HepG2 (cell line): ENCODE measurements around the gene DUS2. TPM values are rescaled to one million over a fixed set of nuclear protein-coding genes. Genes with fewer than 3 reads are reported as not detected.

Experiments used
- ETV5 ChIP-seq: IDR thresholded peaks from 2 replicates; pipeline ENCODE4 v1.6.1; 2018; ENCODE audit warnings: missing biosample characterization, missing genetic modification reagents, inconsistent platforms, borderline replicate concordance
- MTA1 ChIP-seq: sonication (generic); formaldehyde crosslinking; IDR thresholded peaks from 2 replicates; pipeline ENCODE4 v1.4.0; 2020; ENCODE audit warnings: missing genetic modification reagents, mild to moderate bottlenecking, borderline replicate concordance
- SNAI1 ChIP-seq: sonication (generic); formaldehyde crosslinking; IDR thresholded peaks from 2 replicates; pipeline ENCODE4 v1.5.0; 2020; ENCODE audit warnings: mild to moderate bottlenecking, missing genetic modification reagents, borderline replicate concordance
- ZFAT ChIP-seq: sonication (generic); formaldehyde crosslinking; conservative IDR thresholded peaks from 2 replicates; pipeline ENCODE4 v1.8.1; 2023; ENCODE audit warnings: missing genetic modification reagents, inconsistent platforms
- ZFP36L1 ChIP-seq: sonication (generic); formaldehyde crosslinking; IDR thresholded peaks from 2 replicates; pipeline ENCODE4 v1.8.0; 2022; ENCODE audit warnings: mild to moderate bottlenecking, missing genetic modification reagents, moderate library complexity
- ZNF781 ChIP-seq: sonication (generic); formaldehyde crosslinking; IDR thresholded peaks from 2 replicates; pipeline ENCODE4 v1.5.1; 2020; ENCODE audit warnings: borderline replicate concordance, mild to moderate bottlenecking, missing genetic modification reagents; ENCODE audit errors: not compliant biosample characterization
- polyA plus RNA-seq, 8 experiments: library from polyadenylated mRNA; depleted of rRNA in 3 of 8; stranded (reverse) in 7 of 8; unstranded in 1 of 8; fragments of >200 nt; fragmentation: Illumina TruSeq in 4 of 8; extraction: Trizol in 4 of 8; gene quantifications; 2 replicates each; pipeline versions ENCODE4 v1.2.1 to v1.2.3, GENCODE V29; 2011 to 2016; ENCODE audit warnings: low read depth in 4 of 8, missing spikeins in 1 of 8, mixed read lengths in 1 of 8; ENCODE audit not compliant: insufficient read depth in 1 of 8
- total RNA-seq, 5 experiments: library from RNA; depleted of rRNA; stranded (reverse); fragments of >200 nt; fragmentation: Illumina TruSeq; extraction: Trizol; gene quantifications; 2 replicates each; pipeline ENCODE4 v1.2.3, GENCODE V29; 2016; ENCODE audit warnings: low read depth in 1 of 5
- TF ChIP-seq, protein P1 (sequence below): sonication (generic); formaldehyde crosslinking; IDR thresholded peaks from 2 replicates; pipeline ENCODE4 v1.5.1; 2020; ENCODE audit warnings: mild to moderate bottlenecking, missing genetic modification reagents, moderate library complexity
- TF ChIP-seq, protein P2 (sequence below): IDR thresholded peaks from 2 replicates; pipeline ENCODE4 v1.6.1; 2012; ENCODE audit warnings: low read depth, low read length, improper control_type of control experiment
- TF ChIP-seq, protein P3 (sequence below): IDR thresholded peaks from 2 replicates; pipeline ENCODE4 v1.6.1; 2016; ENCODE audit warnings: control low read depth
- TF ChIP-seq, protein P4 (sequence below): sonication (generic); formaldehyde crosslinking; IDR thresholded peaks from 2 replicates; pipeline ENCODE4 v1.4.0; 2020; ENCODE audit warnings: missing genetic modification reagents

Gene DUS2
- total and polyA plus RNA-seq, 2 of the 13 experiments (the other 11 are each of a cell fraction or from before 2014, with no cell fraction given), result 17.8 to 25.1 TPM

DNA sequence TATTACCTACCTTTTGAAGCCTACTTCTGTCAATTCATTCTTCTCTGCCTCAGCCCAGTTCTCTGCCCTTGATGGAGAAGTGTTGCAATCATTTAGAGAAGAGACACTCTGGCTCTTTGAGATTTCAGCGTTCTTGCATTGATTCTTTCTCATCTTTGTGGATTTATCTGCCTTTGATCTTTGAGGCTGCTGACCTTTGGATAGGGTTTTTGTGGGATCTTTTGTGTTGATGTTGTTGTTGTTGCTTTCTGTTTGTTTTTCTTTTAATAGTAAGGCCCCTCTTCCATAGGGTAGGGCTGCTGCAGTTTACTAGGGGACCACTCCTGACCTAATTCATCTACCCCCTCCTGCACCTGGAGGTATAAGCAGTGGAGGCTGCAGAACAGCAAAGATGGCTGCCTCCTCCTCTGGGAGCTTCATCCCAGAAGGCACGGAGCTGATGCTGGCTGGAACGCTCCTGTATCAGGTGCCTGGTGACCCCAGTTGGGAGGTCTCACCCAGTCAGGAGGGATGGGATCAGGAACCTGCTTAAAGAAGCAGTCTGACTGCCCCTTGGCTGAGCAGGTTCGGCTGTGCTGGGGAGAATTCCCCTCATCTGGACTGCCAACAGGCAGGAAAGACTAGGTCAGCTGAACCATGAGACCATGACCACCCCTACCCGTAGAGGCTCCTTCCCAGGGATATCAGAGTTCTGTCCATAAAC, 90.1 kb downstream of the DUS2 start (continued):
- TF ChIP-seq, protein P1, sequence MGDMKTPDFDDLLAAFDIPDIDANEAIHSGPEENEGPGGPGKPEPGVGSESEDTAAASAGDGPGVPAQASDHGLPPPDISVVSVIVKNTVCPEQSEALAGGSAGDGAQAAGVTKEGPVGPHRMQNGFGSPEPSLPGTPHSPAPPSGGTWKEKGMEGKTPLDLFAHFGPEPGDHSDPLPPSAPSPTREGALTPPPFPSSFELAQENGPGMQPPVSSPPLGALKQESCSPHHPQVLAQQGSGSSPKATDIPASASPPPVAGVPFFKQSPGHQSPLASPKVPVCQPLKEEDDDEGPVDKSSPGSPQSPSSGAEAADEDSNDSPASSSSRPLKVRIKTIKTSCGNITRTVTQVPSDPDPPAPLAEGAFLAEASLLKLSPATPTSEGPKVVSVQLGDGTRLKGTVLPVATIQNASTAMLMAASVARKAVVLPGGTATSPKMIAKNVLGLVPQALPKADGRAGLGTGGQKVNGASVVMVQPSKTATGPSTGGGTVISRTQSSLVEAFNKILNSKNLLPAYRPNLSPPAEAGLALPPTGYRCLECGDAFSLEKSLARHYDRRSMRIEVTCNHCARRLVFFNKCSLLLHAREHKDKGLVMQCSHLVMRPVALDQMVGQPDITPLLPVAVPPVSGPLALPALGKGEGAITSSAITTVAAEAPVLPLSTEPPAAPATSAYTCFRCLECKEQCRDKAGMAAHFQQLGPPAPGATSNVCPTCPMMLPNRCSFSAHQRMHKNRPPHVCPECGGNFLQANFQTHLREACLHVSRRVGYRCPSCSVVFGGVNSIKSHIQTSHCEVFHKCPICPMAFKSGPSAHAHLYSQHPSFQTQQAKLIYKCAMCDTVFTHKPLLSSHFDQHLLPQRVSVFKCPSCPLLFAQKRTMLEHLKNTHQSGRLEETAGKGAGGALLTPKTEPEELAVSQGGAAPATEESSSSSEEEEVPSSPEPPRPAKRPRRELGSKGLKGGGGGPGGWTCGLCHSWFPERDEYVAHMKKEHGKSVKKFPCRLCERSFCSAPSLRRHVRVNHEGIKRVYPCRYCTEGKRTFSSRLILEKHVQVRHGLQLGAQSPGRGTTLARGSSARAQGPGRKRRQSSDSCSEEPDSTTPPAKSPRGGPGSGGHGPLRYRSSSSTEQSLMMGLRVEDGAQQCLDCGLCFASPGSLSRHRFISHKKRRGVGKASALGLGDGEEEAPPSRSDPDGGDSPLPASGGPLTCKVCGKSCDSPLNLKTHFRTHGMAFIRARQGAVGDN (CRISPR knock-in tag), result peak; percentile 69
- TF ChIP-seq MTA1 (CRISPR knock-in tag) (peak; percentile 50), ZNF781 (peak; percentile 57), SNAI1 (CRISPR knock-in tag) (no peak), ZFP36L1 (CRISPR knock-in tag) (peak; percentile 78; the same call in 1 of the 2 replicates), ETV5 (CRISPR knock-in tag) (peak; percentile 61; the same call in 1 of the 2 replicates), ZFAT (CRISPR knock-in tag) (no peak)
- TF ChIP-seq, protein P2, sequence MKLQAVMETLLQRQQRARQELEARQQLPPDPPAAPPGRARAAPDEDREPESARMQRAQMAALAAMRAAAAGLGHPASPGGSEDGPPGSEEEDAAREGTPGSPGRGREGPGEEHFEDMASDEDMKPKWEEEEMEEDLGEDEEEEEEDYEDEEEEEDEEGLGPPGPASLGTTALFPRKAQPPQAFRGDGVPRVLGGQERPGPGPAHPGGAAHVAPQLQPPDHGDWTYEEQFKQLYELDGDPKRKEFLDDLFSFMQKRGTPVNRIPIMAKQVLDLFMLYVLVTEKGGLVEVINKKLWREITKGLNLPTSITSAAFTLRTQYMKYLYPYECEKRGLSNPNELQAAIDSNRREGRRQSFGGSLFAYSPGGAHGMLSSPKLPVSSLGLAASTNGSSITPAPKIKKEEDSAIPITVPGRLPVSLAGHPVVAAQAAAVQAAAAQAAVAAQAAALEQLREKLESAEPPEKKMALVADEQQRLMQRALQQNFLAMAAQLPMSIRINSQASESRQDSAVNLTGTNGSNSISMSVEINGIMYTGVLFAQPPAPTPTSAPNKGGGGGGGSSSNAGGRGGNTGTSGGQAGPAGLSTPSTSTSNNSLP, result 0 out of 2 replicates have a peak, but pooled peaks have one; percentile 17
- TF ChIP-seq, protein P3, sequence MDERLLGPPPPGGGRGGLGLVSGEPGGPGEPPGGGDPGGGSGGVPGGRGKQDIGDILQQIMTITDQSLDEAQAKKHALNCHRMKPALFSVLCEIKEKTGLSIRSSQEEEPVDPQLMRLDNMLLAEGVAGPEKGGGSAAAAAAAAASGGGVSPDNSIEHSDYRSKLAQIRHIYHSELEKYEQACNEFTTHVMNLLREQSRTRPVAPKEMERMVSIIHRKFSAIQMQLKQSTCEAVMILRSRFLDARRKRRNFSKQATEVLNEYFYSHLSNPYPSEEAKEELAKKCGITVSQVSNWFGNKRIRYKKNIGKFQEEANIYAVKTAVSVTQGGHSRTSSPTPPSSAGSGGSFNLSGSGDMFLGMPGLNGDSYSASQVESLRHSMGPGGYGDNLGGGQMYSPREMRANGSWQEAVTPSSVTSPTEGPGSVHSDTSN (CRISPR knock-in tag), result no peak
- TF ChIP-seq, protein P4, sequence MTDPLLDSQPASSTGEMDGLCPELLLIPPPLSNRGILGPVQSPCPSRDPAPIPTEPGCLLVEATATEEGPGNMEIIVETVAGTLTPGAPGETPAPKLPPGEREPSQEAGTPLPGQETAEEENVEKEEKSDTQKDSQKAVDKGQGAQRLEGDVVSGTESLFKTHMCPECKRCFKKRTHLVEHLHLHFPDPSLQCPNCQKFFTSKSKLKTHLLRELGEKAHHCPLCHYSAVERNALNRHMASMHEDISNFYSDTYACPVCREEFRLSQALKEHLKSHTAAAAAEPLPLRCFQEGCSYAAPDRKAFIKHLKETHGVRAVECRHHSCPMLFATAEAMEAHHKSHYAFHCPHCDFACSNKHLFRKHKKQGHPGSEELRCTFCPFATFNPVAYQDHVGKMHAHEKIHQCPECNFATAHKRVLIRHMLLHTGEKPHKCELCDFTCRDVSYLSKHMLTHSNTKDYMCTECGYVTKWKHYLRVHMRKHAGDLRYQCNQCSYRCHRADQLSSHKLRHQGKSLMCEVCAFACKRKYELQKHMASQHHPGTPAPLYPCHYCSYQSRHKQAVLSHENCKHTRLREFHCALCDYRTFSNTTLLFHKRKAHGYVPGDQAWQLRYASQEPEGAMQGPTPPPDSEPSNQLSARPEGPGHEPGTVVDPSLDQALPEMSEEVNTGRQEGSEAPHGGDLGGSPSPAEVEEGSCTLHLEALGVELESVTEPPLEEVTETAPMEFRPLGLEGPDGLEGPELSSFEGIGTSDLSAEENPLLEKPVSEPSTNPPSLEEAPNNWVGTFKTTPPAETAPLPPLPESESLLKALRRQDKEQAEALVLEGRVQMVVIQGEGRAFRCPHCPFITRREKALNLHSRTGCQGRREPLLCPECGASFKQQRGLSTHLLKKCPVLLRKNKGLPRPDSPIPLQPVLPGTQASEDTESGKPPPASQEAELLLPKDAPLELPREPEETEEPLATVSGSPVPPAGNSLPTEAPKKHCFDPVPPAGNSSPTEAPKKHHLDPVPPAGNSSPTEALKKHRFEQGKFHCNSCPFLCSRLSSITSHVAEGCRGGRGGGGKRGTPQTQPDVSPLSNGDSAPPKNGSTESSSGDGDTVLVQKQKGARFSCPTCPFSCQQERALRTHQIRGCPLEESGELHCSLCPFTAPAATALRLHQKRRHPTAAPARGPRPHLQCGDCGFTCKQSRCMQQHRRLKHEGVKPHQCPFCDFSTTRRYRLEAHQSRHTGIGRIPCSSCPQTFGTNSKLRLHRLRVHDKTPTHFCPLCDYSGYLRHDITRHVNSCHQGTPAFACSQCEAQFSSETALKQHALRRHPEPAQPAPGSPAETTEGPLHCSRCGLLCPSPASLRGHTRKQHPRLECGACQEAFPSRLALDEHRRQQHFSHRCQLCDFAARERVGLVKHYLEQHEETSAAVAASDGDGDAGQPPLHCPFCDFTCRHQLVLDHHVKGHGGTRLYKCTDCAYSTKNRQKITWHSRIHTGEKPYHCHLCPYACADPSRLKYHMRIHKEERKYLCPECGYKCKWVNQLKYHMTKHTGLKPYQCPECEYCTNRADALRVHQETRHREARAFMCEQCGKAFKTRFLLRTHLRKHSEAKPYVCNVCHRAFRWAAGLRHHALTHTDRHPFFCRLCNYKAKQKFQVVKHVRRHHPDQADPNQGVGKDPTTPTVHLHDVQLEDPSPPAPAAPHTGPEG (CRISPR knock-in tag), result no peak
